CD4-positive, alpha-beta T cell (primary cell): ENCODE measurements around the gene PSMA7. TPM values are rescaled to one million over a fixed set of nuclear protein-coding genes. Genes with fewer than 3 reads are reported as not detected.
A peak's percentile ranks its signal among the peaks of the same experiment; 100 is the strongest.

Source experiments
- ATAC-seq: fragments of 200-7000 bp; cut with Tn5 transposase; one replicate; pipeline ENCODE4 v1.10.0; 2022; ENCODE audit warnings: mild to moderate bottlenecking; ENCODE audit not compliant: poor library complexity
- CTCF ChIA-PET: fragments of 350-600 bp; sonication (Branson Sonifier 250); formaldehyde crosslinking; loops from one replicate; lab custom pipeline; 2021; ENCODE audit warnings: antibody characterized with exemption, inconsistent platforms; lab: Charles Lee
- POLR2A ChIA-PET: fragments of 350-600 bp; sonication (Branson Sonifier 250); formaldehyde crosslinking; loops from one replicate; lab custom pipeline; 2021; ENCODE audit warnings: antibody characterized with exemption, inconsistent platforms; lab: Charles Lee
- DNase-seq, 14 experiments: peaks; one replicate each; pipeline ENCODE4 v3.0.0-alpha.2; 2013 to 2020; ENCODE audit warnings: mixed read lengths in 2 of 14
- H3K27ac ChIP-seq, 2 donors: one replicate each; pipeline versions ENCODE4 v1.5.1 to v1.7.0; 2013; ENCODE audit warnings: low read length in 2 of 2, low read depth in 1 of 2, mild to moderate bottlenecking in 1 of 2
- H3K27me3 ChIP-seq, 2 experiments: 1 replicate in 1 of 2; 2 replicates in 1 of 2; pipeline versions ENCODE4 v1.6.1 to v1.7.0; 2013; ENCODE audit warnings: low read length in 2 of 2, control low read depth in 1 of 2, mild to moderate bottlenecking in 1 of 2, moderate library complexity in 1 of 2; ENCODE audit not compliant: insufficient read depth in 2 of 2, control insufficient read depth in 1 of 2
- H3K36me3 ChIP-seq: one replicate; pipeline ENCODE4 v1.6.1; 2013; ENCODE audit warnings: low read length, control low read depth; ENCODE audit not compliant: insufficient read depth
- H3K4me1 ChIP-seq: one replicate; pipeline ENCODE4 v1.6.1; 2013; ENCODE audit warnings: low read length, control low read depth; ENCODE audit not compliant: insufficient read depth
- H3K4me3 ChIP-seq: one replicate; pipeline ENCODE4 v1.5.1; 2013; ENCODE audit warnings: mild to moderate bottlenecking, low read length, moderate library complexity
- H3K9me3 ChIP-seq, 2 experiments: 1 replicate in 1 of 2; 2 replicates in 1 of 2; pipeline versions ENCODE4 v1.6.1 to v1.7.0; 2013; ENCODE audit warnings: low read length in 2 of 2, mild to moderate bottlenecking in 2 of 2, control low read depth in 1 of 2, moderate library complexity in 1 of 2; ENCODE audit not compliant: control insufficient read depth in 1 of 2, insufficient read depth in 1 of 2
- H3K27ac Mint-ChIP-seq: one replicate; pipeline ENCODE4 v1.8.0; 2020; ENCODE audit warnings: mixed read lengths
- H3K27me3 Mint-ChIP-seq: one replicate; pipeline ENCODE4 v1.8.0; 2021; ENCODE audit warnings: mixed read lengths
- H3K36me3 Mint-ChIP-seq: one replicate; pipeline ENCODE4 v1.8.0; 2021; ENCODE audit warnings: low read depth, mixed read lengths
- H3K4me1 Mint-ChIP-seq: one replicate; pipeline ENCODE4 v1.8.0; 2021; ENCODE audit warnings: low read depth, mixed read lengths
- H3K4me3 Mint-ChIP-seq: one replicate; pipeline ENCODE4 v1.8.0; 2020; ENCODE audit warnings: mild to moderate bottlenecking, mixed read lengths
- H3K9me3 Mint-ChIP-seq: one replicate; pipeline ENCODE4 v1.8.0; 2020; ENCODE audit warnings: mixed read lengths
- intact Hi-C, 2 experiments: fragments of 100-400 bp; cut with DNase I in 1 of 2; cut with micrococcal nuclease in 1 of 2; formaldehyde crosslinking; loops; one replicate each; pipeline versions ENCODE4 v1.15.1 to v1.9.0; 2023 to 2025; cut with DNase I, micrococcal nuclease
- total RNA-seq, 174 experiments: library from RNA in 2 of 174; stranded (reverse) in 2 of 174; gene quantifications; one replicate each; pipeline ENCODE4 v1.2.3 and lab custom pipeline; 2021 to 2026
- TF ChIP-seq, protein P1 (sequence below): fragments of 200-600 bp; IDR thresholded peaks from one replicate; pipeline ENCODE4 v1.8.0; 2022; ENCODE audit warnings: antibody characterized with exemption, mild to moderate bottlenecking

Gene PSMA7
- total RNA-seq, 2 experiments from 2014 or later = 150 to 158 TPM

DNA sequence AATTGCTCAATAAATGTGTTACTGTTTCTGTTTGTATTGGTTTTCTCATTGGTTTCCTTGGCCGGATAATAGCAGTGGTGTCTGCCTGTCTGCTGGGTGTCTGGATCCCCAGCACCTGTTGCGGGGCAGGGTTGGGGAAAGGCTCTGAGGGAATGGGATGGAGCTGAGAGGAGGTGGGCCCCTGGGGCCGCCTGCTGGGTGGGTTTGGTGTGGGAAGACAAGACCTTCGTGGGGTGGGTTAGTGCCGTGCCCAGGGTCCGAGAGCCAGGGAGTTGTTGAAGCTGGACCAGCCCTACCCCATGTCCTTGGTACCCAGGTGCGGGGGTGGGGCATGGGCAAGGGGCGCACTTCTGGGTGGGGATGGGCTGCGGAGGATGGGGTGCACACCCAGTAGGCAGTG is 4.3 kb upstream of the PSMA7 start:
- ChIA-PET POLR2A (interaction anchor here (0.6 to 1.0 kb wide), 2 partner anchors 25 to 92 kb away, joined by 3 read pairs; partner anchors contain the start of gene LSM14B), CTCF (no interaction called here)

DNA sequence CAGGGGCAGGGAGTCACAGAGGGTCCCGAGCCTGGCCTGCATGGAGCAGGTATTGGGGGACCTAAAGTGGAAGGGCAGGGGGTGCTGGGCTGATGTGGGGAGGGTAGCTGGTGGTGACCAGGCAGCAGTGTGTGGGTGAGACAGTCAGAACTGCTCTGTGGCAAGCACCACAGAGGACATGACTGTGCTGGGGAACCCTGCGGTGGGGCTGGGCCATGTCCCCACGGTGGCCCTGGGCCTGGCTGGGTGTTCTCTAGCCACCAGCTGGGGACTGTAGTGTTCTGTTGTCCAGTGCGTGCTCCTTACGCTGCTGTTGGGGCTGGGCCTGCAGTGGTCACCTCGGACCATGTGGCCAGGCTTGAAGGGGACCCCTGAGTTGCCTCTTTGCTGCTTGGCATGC is 3.9 kb upstream of the PSMA7 start:
- Histone ChIP-seq H3K27me3 (no peaks in the 10 kb centered on the region), H3K4me1 (peaks cover 32% of the 10 kb centered on the region), H3K9me3 (peaks cover 0 to 11% of the 10 kb centered on the region in 2 experiments), H3K27ac (no peak overlapping the region), H3K36me3 (peaks cover under 1% of the 10 kb centered on the region), H3K4me3 (no peak overlapping the region)
- DNase-seq = no peak
- ATAC-seq = no peak
- intact Hi-C loops = no loop called here
- peak overlapping the region; percentile 42 for H3K27ac Mint-ChIP-seq
- H3K9me3 Mint-ChIP-seq = no peaks in the 10 kb centered on the region
- CTCF ChIA-PET = no interaction called here
- POLR2A ChIA-PET = interaction anchor here (0.6 to 1.0 kb wide), 2 partner anchors 25 to 92 kb away, joined by 3 read pairs; partner anchors contain the start of gene LSM14B
- H3K27me3 Mint-ChIP-seq = no peaks in the 10 kb centered on the region
- H3K4me1 Mint-ChIP-seq = peaks cover 35% of the 10 kb centered on the region
- TF ChIP-seq, protein P1, sequence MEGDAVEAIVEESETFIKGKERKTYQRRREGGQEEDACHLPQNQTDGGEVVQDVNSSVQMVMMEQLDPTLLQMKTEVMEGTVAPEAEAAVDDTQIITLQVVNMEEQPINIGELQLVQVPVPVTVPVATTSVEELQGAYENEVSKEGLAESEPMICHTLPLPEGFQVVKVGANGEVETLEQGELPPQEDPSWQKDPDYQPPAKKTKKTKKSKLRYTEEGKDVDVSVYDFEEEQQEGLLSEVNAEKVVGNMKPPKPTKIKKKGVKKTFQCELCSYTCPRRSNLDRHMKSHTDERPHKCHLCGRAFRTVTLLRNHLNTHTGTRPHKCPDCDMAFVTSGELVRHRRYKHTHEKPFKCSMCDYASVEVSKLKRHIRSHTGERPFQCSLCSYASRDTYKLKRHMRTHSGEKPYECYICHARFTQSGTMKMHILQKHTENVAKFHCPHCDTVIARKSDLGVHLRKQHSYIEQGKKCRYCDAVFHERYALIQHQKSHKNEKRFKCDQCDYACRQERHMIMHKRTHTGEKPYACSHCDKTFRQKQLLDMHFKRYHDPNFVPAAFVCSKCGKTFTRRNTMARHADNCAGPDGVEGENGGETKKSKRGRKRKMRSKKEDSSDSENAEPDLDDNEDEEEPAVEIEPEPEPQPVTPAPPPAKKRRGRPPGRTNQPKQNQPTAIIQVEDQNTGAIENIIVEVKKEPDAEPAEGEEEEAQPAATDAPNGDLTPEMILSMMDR = no peak
- peak overlapping the region; percentile 48 for H3K4me3 Mint-ChIP-seq
- H3K36me3 Mint-ChIP-seq = peaks cover 11% of the 10 kb centered on the region

More for the DNA sequence above, 4.3 kb upstream of the PSMA7 start:
- no peak overlapping the region for H3K27ac ChIP-seq
- intact Hi-C loops = no loop called here
- H3K4me3 ChIP-seq = no peak overlapping the region
- H3K4me1 ChIP-seq = peaks cover 32% of the 10 kb centered on the region
- H3K27me3 ChIP-seq = no peaks in the 10 kb centered on the region
- H3K36me3 ChIP-seq = peaks cover 4% of the 10 kb centered on the region
- H3K9me3 ChIP-seq = peaks cover 0 to 13% of the 10 kb centered on the region in 2 experiments
- Mint-ChIP-seq H3K27ac (peak overlapping the region; percentile 42), H3K4me1 (peaks cover 36% of the 10 kb centered on the region), H3K4me3 (peak overlapping the region; percentile 48), H3K27me3 (no peaks in the 10 kb centered on the region), H3K9me3 (no peaks in the 10 kb centered on the region), H3K36me3 (peaks cover 12% of the 10 kb centered on the region)
- TF ChIP-seq, protein P1 = no peak
- no peak for ATAC-seq
- DNase-seq = no peak

DNA sequence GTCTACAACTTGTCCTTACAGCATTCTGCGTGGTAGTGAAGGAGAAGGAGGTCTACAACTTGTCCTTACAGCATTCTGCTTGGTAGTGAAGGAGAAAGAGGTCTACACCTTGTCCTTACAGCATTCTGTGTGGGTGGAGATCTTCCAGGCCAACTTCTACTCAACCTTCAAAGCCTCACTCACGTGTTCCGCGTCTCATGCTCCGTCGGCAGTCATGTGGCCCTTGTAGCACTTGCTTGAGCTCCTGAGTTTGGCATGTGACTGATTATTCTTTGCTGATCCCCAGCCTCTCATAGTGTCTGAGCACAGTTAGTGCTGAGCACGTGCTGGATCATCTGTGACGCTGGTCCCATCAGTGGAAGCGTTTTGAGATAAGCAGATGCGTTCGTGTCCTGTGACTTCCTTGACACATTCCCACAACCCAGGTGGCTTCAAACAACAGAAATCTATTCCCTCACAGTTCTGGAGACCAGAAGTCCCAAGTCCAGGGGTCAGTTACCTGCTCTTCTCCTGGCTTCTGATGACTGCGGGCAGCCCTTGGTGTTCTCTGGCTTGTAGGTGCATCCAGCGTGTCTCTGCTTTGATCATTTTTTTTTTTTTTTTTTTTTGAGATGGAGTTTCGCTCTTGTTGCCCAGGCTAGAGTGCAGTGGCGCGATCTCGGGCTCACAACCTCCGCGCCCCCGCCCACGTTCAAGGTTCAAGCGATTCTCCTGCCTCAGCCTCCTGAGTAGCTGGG is 3.0 kb upstream of the PSMA7 start:
- DNase-seq (no peak), ATAC-seq (no peak)
- H3K4me3 Mint-ChIP-seq = peak overlapping the region; percentile 87
- peak overlapping the region; percentile 86 for H3K27ac Mint-ChIP-seq
- TF ChIP-seq, protein P1 = no peak
- peaks cover 42% of the 10 kb centered on the region for H3K4me1 Mint-ChIP-seq
- no peak overlapping the region for H3K27ac ChIP-seq
- POLR2A ChIA-PET = interaction anchor here (5.4 kb wide), 1 partner anchor 79 kb away, joined by 51 read pairs; the partner anchor contains the start of gene TAF4
- peaks cover 0 to 1% of the 10 kb centered on the region in 2 experiments for H3K9me3 ChIP-seq
- H3K27me3 ChIP-seq = no peaks in the 10 kb centered on the region
- intact Hi-C loops = no loop called here
- peaks cover 21% of the 10 kb centered on the region for H3K36me3 Mint-ChIP-seq
- H3K36me3 ChIP-seq = no peaks in the 10 kb centered on the region
- CTCF ChIA-PET = no interaction called here
- H3K27me3 Mint-ChIP-seq = no peaks in the 10 kb centered on the region
- no peaks in the 10 kb centered on the region for H3K9me3 Mint-ChIP-seq
- peaks cover 42% of the 10 kb centered on the region for H3K4me1 ChIP-seq
- H3K4me3 ChIP-seq = no peak overlapping the region
